HEK293 (cell line): ENCODE measurements around the gene SACS.

Experiments used
- ATF2 ChIP-seq: fragments of 450-650 bp; formaldehyde crosslinking; IDR thresholded peaks from 2 replicates; pipeline ENCODE4 v1.5.1; 2016; ENCODE audit warnings: missing biosample characterization, missing genetic modification characterization, low read depth
- HIC1 ChIP-seq: fragments of 450-650 bp; formaldehyde crosslinking; IDR thresholded peaks from 2 replicates; pipeline ENCODE4 v1.5.1; 2016; ENCODE audit warnings: missing biosample characterization, missing genetic modification characterization
- KLF16 ChIP-seq: fragments of 450-650 bp; formaldehyde crosslinking; IDR thresholded peaks from 2 replicates; pipeline ENCODE4 v1.5.1; 2017; ENCODE audit warnings: missing biosample characterization, missing genetic modification characterization
- MZF1 ChIP-seq: fragments of 450-650 bp; formaldehyde crosslinking; IDR thresholded peaks from 2 replicates; pipeline ENCODE4 v1.5.1; 2017; ENCODE audit warnings: missing biosample characterization, missing genetic modification characterization, borderline replicate concordance
- PRDM10 ChIP-seq: fragments of 450-650 bp; formaldehyde crosslinking; IDR thresholded peaks from 2 replicates; pipeline ENCODE4 v1.5.1; 2016; ENCODE audit warnings: missing biosample characterization, missing genetic modification characterization
- REPIN1 ChIP-seq: fragments of 450-650 bp; formaldehyde crosslinking; IDR thresholded peaks from 2 replicates; pipeline ENCODE4 v1.5.1; 2017; ENCODE audit warnings: missing biosample characterization, missing genetic modification characterization, low read depth
- ZEB2 ChIP-seq: fragments of 450-650 bp; formaldehyde crosslinking; IDR thresholded peaks from 2 replicates; pipeline ENCODE4 v1.5.1; 2016; ENCODE audit warnings: missing biosample characterization, missing genetic modification characterization
- ZFP41 ChIP-seq: fragments of 450-650 bp; formaldehyde crosslinking; IDR thresholded peaks from 2 replicates; pipeline ENCODE4 v1.5.1; 2016; ENCODE audit warnings: missing biosample characterization, missing genetic modification characterization, borderline replicate concordance
- ZIC2 ChIP-seq: fragments of 450-650 bp; formaldehyde crosslinking; IDR thresholded peaks from 2 replicates; pipeline ENCODE4 v1.5.1; 2016; ENCODE audit warnings: missing biosample characterization, missing genetic modification characterization
- ZNF416 ChIP-seq: fragments of 450-650 bp; formaldehyde crosslinking; IDR thresholded peaks from 2 replicates; pipeline ENCODE4 v1.5.1; 2016; ENCODE audit warnings: missing biosample characterization, missing genetic modification characterization
- ZNF426 ChIP-seq: fragments of 450-650 bp; formaldehyde crosslinking; IDR thresholded peaks from 2 replicates; pipeline ENCODE4 v1.5.1; 2017; ENCODE audit warnings: missing biosample characterization, missing genetic modification characterization, mild to moderate bottlenecking, inconsistent platforms, moderate library complexity
- ZNF518A ChIP-seq: fragments of 450-650 bp; formaldehyde crosslinking; conservative IDR thresholded peaks from 2 replicates; pipeline ENCODE4 v1.5.1; 2016; ENCODE audit warnings: low read depth, missing biosample characterization, missing genetic modification characterization
- ZNF596 ChIP-seq: fragments of 450-650 bp; IDR thresholded peaks from 2 replicates; pipeline ENCODE4 v1.5.0; 2018; ENCODE audit warnings: missing biosample characterization, mild to moderate bottlenecking, missing genetic modification characterization, moderate library complexity
- ZSCAN16 ChIP-seq: fragments of 450-650 bp; formaldehyde crosslinking; IDR thresholded peaks from 2 replicates; pipeline ENCODE4 v1.5.1; 2016; ENCODE audit warnings: missing biosample characterization, missing genetic modification characterization
- ZSCAN30 ChIP-seq: fragments of 450-650 bp; IDR thresholded peaks from 2 replicates; pipeline ENCODE4 v1.5.1; 2018; ENCODE audit warnings: missing biosample characterization, mild to moderate bottlenecking, missing genetic modification characterization, moderate library complexity

SACS gene

GRCh38 chr13:23377983-23378632 lies 55.4 kb downstream of the SACS start (continued):
- no peak for TF ChIP-seq ZSCAN16
- TF ChIP-seq REPIN1: no peak
- no peak for TF ChIP-seq ZIC2 (tag by site-specific recombination)
- TF ChIP-seq ZNF518A (tag by site-specific recombination): no peak
- no peak for TF ChIP-seq ZSCAN30 (tag by site-specific recombination)
- TF ChIP-seq KLF16 (tag by site-specific recombination): no peak
- no peak for TF ChIP-seq ZNF416 (tag by site-specific recombination)
- no peak for TF ChIP-seq PRDM10 (tag by site-specific recombination)
- TF ChIP-seq ZFP41 (tag by site-specific recombination): no peak
- TF ChIP-seq HIC1: 0 out of 2 replicates have a peak, but pooled peaks have one; percentile 14
- TF ChIP-seq ZNF596 (tag by site-specific recombination): no peak
- TF ChIP-seq MZF1 (tag by site-specific recombination): no peak
- TF ChIP-seq ZEB2 (tag by site-specific recombination): 0 out of 2 replicates have a peak, but pooled peaks have one; percentile 48
- peak; percentile 51; the same call in 1 of the 2 replicates for TF ChIP-seq ATF2
- no peak for TF ChIP-seq ZNF426 (tag by site-specific recombination)
